Tibial artery (tissue), 4 donors: ENCODE measurements around the gene SLC12A8.

Experiments used
- DNase-seq, 2 donors: peaks; one replicate each; pipeline ENCODE4 v3.0.0-alpha.2; 2019
- H3K27ac ChIP-seq, 2 donors: fragments of 200-600 bp; sonication (generic) in 1 of 2; 1 replicate in 1 of 2; 2 replicates in 1 of 2; pipeline ENCODE4 v1.5.1; 2018 to 2019; ENCODE audit warnings: mild to moderate bottlenecking in 1 of 2
- H3K27me3 ChIP-seq, 2 donors: fragments of 200-600 bp; sonication (generic) in 1 of 2; one replicate each; pipeline versions ENCODE4 v1.5.1 to v1.6.0; 2016 to 2019
- H3K36me3 ChIP-seq, 3 donors: fragments of 200-600 bp; sonication (generic) in 2 of 3; one replicate each; pipeline ENCODE4 v1.5.1; 2016 to 2019; ENCODE audit warnings: mild to moderate bottlenecking in 2 of 3
- H3K4me1 ChIP-seq, 4 donors: fragments of 200-600 bp; sonication (generic) in 2 of 4; 1 replicate in 3 of 4; 2 replicates in 1 of 4; pipeline ENCODE4 v1.5.1; 2016 to 2019
- H3K4me3 ChIP-seq, 2 donors: fragments of 200-600 bp; sonication (generic) in 1 of 2; 1 replicate in 1 of 2; 2 replicates in 1 of 2; pipeline ENCODE4 v1.5.1; 2018 to 2019; ENCODE audit warnings: mild to moderate bottlenecking in 2 of 2
- H3K9me3 ChIP-seq, 3 donors: fragments of 200-600 bp; sonication (generic) in 1 of 3; one replicate each; pipeline ENCODE4 v1.5.1; 2016 to 2019
- intact Hi-C: fragments of 100-400 bp; cut with DNase I; formaldehyde crosslinking; loops from one replicate; pipeline ENCODE4 v1.15.0; 2023; ENCODE audit warnings: low total_unique reads
- TF ChIP-seq, protein P1 (sequence below), 2 experiments: fragments of 200-600 bp in 1 of 2; fragments of 450-650 bp in 1 of 2; IDR thresholded peaks; one replicate each; pipeline ENCODE4 v1.5.1; 2017 to 2019; ENCODE audit warnings: antibody characterized with exemption in 2 of 2, mild to moderate bottlenecking in 1 of 2, moderate library complexity in 1 of 2

SLC12A8 gene

DNA sequence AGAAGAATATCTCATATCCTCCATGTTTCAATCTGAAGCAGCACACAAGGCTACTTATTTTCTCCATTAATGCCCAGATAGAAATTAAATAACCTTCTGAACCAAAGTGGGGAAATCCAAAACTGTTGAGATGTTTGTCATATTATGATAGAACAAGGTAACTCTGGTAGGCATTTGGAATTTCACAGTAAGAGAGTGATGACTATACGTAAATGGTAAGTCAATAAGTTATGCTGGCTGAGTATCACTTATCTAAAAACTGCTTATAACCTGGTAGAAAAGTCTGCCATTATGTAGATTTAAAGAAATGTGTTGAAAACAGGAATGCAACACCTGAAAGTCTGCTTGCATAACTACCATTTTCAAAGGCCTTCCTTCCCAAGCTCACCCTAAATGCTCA is 17.2 kb upstream of the SLC12A8 start:
- H3K36me3 ChIP-seq, result peaks cover 13 to 20% (median 19%) of the 10 kb centered on the region in 3 donors
- intact Hi-C loops, result no loop called here
- H3K9me3 ChIP-seq, result no peaks in the 10 kb centered on the region
- H3K4me1 ChIP-seq, result peaks cover 0 to 6% (median 0%) of the 10 kb centered on the region in 4 donors
- H3K27me3 ChIP-seq, result no peaks in the 10 kb centered on the region
- H3K4me3 ChIP-seq, result no peak overlapping the region
- TF ChIP-seq, protein P1, sequence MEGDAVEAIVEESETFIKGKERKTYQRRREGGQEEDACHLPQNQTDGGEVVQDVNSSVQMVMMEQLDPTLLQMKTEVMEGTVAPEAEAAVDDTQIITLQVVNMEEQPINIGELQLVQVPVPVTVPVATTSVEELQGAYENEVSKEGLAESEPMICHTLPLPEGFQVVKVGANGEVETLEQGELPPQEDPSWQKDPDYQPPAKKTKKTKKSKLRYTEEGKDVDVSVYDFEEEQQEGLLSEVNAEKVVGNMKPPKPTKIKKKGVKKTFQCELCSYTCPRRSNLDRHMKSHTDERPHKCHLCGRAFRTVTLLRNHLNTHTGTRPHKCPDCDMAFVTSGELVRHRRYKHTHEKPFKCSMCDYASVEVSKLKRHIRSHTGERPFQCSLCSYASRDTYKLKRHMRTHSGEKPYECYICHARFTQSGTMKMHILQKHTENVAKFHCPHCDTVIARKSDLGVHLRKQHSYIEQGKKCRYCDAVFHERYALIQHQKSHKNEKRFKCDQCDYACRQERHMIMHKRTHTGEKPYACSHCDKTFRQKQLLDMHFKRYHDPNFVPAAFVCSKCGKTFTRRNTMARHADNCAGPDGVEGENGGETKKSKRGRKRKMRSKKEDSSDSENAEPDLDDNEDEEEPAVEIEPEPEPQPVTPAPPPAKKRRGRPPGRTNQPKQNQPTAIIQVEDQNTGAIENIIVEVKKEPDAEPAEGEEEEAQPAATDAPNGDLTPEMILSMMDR (IDR thresholded peaks at IDR 0.05), result no peak
- no peak for DNase-seq
- H3K27ac ChIP-seq, result no peak overlapping the region

DNA sequence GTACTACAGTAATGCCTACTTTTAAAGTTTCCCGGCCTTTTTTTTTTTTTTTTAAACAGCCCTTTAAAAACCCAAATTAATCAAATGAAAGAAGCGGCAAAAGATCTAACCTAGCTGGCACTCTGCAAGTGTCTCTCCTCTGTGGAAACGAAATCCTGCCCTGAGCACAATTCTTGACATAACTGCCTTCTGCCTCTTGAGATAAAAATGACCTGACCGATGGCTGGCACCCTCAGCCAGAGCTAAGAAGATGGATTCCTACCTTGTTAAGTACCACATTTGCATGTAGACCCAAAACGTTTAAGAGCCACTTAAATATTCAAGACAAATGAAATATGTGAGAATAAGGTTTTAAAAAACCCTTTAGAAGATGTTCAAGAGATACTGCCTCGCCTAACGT is 16.6 kb upstream of the SLC12A8 start:
- Histone ChIP-seq H3K27ac (no peak overlapping the region), H3K27me3 (no peaks in the 10 kb centered on the region), H3K4me3 (no peak overlapping the region), H3K4me1 (peaks cover 0 to 6% (median 0%) of the 10 kb centered on the region in 4 donors), H3K36me3 (peaks cover 13 to 20% (median 19%) of the 10 kb centered on the region in 3 donors), H3K9me3 (no peaks in the 10 kb centered on the region)
- DNase-seq, result no peak
- intact Hi-C loops, result no loop called here
- TF ChIP-seq, protein P1 (IDR thresholded peaks at IDR 0.05), result no peak

DNA sequence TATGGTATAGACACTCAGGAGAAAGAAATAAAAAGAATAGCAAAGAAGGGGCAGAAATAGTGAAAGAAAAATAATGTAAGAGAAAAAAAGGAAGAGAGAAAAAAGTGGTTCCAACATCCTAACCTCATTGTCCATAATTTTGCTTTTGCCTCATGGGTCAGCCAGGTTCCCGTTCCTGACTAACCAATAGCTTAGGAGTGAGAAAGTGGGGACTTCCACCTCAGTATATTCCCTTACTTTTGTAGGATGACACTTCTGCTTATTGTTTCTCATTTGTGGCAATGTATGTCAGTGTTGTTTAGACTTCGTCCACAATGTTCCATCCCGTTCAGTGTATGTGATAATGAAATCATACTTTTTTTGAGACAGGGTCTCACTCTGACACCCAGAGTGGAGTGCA is 9.3 kb upstream of the SLC12A8 start:
- Histone ChIP-seq H3K4me1 (no peaks in the 10 kb centered on the region), H3K36me3 (no peaks in the 10 kb centered on the region), H3K4me3 (no peak overlapping the region), H3K9me3 (no peaks in the 10 kb centered on the region), H3K27ac (no peak overlapping the region), H3K27me3 (no peaks in the 10 kb centered on the region)
- DNase-seq, result no peak
- TF ChIP-seq, protein P1 (IDR thresholded peaks at IDR 0.05), result no peak
- intact Hi-C loops, result no loop called here

DNA sequence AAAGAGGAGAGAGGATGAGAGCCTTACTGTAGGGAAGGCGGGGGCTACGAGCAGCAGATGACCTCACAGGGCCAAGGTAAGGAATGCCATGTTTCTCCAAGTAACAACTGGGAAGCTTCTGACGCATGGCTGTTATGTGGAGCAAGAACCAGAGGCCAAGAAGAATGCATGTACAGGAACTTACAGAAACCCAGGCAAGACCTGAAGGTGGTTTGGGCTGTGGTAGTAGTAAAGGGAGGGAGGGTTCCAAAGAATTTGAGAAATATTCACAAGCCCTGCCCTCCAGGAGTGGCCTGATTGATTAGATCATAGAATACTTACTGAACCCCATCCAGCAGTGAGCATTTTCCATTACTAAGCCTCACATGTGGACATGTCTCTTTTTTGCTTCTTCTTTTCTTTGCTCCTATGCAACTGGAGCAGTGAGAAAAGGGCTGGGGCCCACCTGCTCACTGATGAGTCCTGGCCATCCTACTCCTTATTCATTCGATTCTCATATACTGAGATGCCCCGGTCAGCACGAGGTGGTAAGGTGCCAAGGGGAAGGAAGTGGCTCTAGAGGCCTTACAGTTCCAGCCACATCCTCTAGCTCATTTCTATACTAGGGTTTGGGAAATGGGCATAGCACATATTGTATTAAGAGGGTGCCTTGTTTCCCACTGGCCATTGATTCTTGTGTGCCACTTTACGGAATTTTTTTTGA is 8.3 kb upstream of the SLC12A8 start:
- Histone ChIP-seq H3K4me1 (no peaks in the 10 kb centered on the region), H3K9me3 (no peaks in the 10 kb centered on the region), H3K4me3 (no peak overlapping the region), H3K27me3 (no peaks in the 10 kb centered on the region), H3K27ac (no peak overlapping the region), H3K36me3 (no peaks in the 10 kb centered on the region)
- no peak for DNase-seq
- intact Hi-C loops, result no loop called here
- TF ChIP-seq, protein P1 (IDR thresholded peaks at IDR 0.05), result no peak

DNA sequence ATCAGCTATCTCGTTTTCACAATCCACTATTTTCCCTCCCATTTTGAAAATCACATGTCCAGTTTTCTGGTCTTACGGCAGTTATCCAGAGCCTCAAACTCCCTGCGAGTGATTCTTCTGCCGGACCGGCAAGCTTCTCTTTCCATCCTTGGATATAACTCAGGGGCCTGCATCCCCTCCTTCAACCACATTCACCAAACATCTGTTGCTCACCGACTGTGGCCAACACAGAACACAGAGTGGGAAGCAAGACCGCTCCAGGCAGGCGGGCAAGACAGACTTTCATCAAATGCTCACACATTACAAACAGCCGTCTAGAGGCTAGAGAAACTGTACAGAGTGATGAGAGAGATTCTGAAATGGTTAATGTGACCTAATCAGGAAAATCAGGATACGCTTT is 7.6 kb upstream of the SLC12A8 start:
- no peak overlapping the region for H3K4me3 ChIP-seq
- no peaks in the 10 kb centered on the region for H3K9me3 ChIP-seq
- no peaks in the 10 kb centered on the region for H3K36me3 ChIP-seq
- no peaks in the 10 kb centered on the region for H3K4me1 ChIP-seq
- no peak overlapping the region for H3K27ac ChIP-seq
- peaks cover 0 to 3% of the 10 kb centered on the region in 2 donors for H3K27me3 ChIP-seq
- intact Hi-C loops, result no loop called here
- DNase-seq, result no peak
- TF ChIP-seq, protein P1 (IDR thresholded peaks at IDR 0.05), result no peak
